Limb (tissue), 2 donors: ENCODE data around the gene UBE3B.

ENCODE experiments used
- DNase-seq, 2 donors: peaks; one replicate each; pipeline ENCODE4 v3.0.0-alpha.2; 2016; ENCODE audit errors: extremely low spot score in 2 of 2

Gene UBE3B

GRCh38 chr12:109551108-109551507 lies 73.7 kb downstream of the UBE3B start:
- DNase-seq = no peak

- no peak for DNase-seq
Observed at GRCh38 chr12:109552971-109553370, 75.5 kb downstream of the UBE3B start.

- no peak for DNase-seq
Observed at GRCh38 chr12:109553483-109553882, 76.0 kb downstream of the UBE3B start.

- no peak for DNase-seq
Observed at GRCh38 chr12:109553906-109554500, 76.6 kb downstream of the UBE3B start.

- no peak for DNase-seq
Observed at GRCh38 chr12:109554761-109555160, 77.3 kb downstream of the UBE3B start.

GRCh38 chr12:109555431-109556315 lies 78.2 kb downstream of the UBE3B start:
- DNase-seq = no peak

- no peak for DNase-seq
Observed at GRCh38 chr12:109557200-109557599, 79.8 kb downstream of the UBE3B start.

- DNase-seq = no peak
Observed at GRCh38 chr12:109557805-109558204, 80.4 kb downstream of the UBE3B start.

GRCh38 chr12:109558374-109559199 lies 81.2 kb downstream of the UBE3B start:
- no peak for DNase-seq

GRCh38 chr12:109559200-109559505 lies 81.7 kb downstream of the UBE3B start:
- no peak for DNase-seq

- DNase-seq = no peak
Observed at GRCh38 chr12:109559601-109560000, 82.2 kb downstream of the UBE3B start.

GRCh38 chr12:109560867-109561710 lies 83.7 kb downstream of the UBE3B start:
- DNase-seq = no peak

- DNase-seq = no peak
Observed at GRCh38 chr12:109561711-109562030, 84.2 kb downstream of the UBE3B start.

GRCh38 chr12:109562871-109563270 lies 85.4 kb downstream of the UBE3B start:
- no peak for DNase-seq

GRCh38 chr12:109563291-109564284 lies 86.2 kb downstream of the UBE3B start:
- no peak for DNase-seq

GRCh38 chr12:109566424-109566823 lies 89.0 kb downstream of the UBE3B start:
- no peak for DNase-seq

- no peak for DNase-seq
Observed at GRCh38 chr12:109567296-109567695, 89.9 kb downstream of the UBE3B start.

- no peak for DNase-seq
Observed at GRCh38 chr12:109567967-109568366, 90.5 kb downstream of the UBE3B start.

- DNase-seq = no peak
Observed at GRCh38 chr12:109568486-109568885, 91.1 kb downstream of the UBE3B start.

GRCh38 chr12:109571773-109572505 lies 94.5 kb downstream of the UBE3B start:
- no peak for DNase-seq
